GM19395 (cell line): ENCODE data around the gene CTSH.
"Not testable (repeated sequence)": the region's sequence is repeated elsewhere in the genome, so short reads cannot be mapped to it uniquely, and the experiment has no call there.

Source experiments
- ATAC-seq: cut with Tn5 transposase; IDR thresholded peaks from one replicate; pipeline ENCODE4 v1.9.1; 2021; ENCODE audit warnings: mild to moderate bottlenecking, moderate library complexity; ENCODE audit not compliant: unreplicated experiment

CTSH gene

GRCh38 chr15:78898540-78898939 lies 46.3 kb downstream of the CTSH start:
- ATAC-seq = no peak

GRCh38 chr15:78895471-78895870 lies 49.4 kb downstream of the CTSH start:
- ATAC-seq = no peak

- ATAC-seq = no peak
Observed at GRCh38 chr15:78893538-78893937, 51.3 kb downstream of the CTSH start.

- ATAC-seq = no peak
Observed at GRCh38 chr15:78889000-78889399, 55.8 kb downstream of the CTSH start.

GRCh38 chr15:78881681-78882080 lies 63.2 kb downstream of the CTSH start:
- no peak for ATAC-seq

GRCh38 chr15:78880813-78881212 lies 64.0 kb downstream of the CTSH start:
- ATAC-seq = no peak

GRCh38 chr15:78880242-78880533 lies 64.7 kb downstream of the CTSH start:
- ATAC-seq = no peak

GRCh38 chr15:78879517-78880241 lies 65.2 kb downstream of the CTSH start:
- no peak for ATAC-seq

GRCh38 chr15:78878356-78878755 lies 66.5 kb downstream of the CTSH start:
- no peak for ATAC-seq

- not testable (repeated sequence) for ATAC-seq
Observed at GRCh38 chr15:78876954-78877353, 67.9 kb downstream of the CTSH start.

- ATAC-seq = no peak
Observed at GRCh38 chr15:78875107-78875914, 69.5 kb downstream of the CTSH start.

GRCh38 chr15:78873793-78874765 lies 70.8 kb downstream of the CTSH start:
- no peak for ATAC-seq

GRCh38 chr15:78872972-78873792 lies 71.7 kb downstream of the CTSH start:
- ATAC-seq = peak; percentile 71

GRCh38 chr15:78872155-78872971 lies 72.5 kb downstream of the CTSH start, which contains the start of gene MORF4L1:
TSS of gene MORF4L1 (plus strand) at chr15:78872890. CDS start at chr15:78873018, 128 bp downstream.
- ATAC-seq = peak; percentile 67

- not testable (repeated sequence) for ATAC-seq
Observed at GRCh38 chr15:78871483-78872127, 73.2 kb downstream of the CTSH start.
